ENCODE results near the gene PPP6R3. TPM values are rescaled to one million over a fixed set of nuclear protein-coding genes. Genes with fewer than 3 reads are reported as not detected.

The PPP6R3 gene
- polyA plus RNA-seq, 1 donor (not counting 4 experiments of a cell fraction or from before 2014, with no cell fraction given) = 50.2 TPM

DNA sequence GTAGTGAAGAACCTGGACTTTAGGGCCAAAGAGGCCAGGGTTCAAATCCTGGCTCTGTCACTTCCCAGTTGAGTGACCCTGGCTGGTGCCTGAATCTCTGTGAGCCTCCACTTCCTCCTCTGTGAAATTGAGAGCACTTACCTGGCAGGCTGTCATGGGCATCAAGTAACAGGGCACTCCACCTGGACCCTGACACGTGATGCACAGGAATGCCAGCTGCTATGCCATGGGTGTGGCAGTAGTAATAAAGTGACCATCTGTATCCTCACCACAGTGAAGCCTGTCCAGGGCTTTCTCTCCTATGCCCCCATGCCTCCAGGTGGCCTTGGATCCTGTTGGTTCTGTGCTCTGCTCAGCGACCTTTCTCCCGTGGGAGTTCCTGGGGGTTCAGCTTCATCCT is 29.8 kb upstream of the PPP6R3 start:
- H3K4me3 ChIP-seq (ENCODE audit: control insufficient read depth in 2 of 3, extremely low read depth in 1 of 3, insufficient read depth in 2 of 3, low read depth in 1 of 3, low read length in 3 of 3) = no peak overlapping the region
- TF ChIP-seq EZH2 (IDR thresholded peaks at IDR 0.05; ENCODE audit: low read length) = no peak
- TF ChIP-seq, protein P1, sequence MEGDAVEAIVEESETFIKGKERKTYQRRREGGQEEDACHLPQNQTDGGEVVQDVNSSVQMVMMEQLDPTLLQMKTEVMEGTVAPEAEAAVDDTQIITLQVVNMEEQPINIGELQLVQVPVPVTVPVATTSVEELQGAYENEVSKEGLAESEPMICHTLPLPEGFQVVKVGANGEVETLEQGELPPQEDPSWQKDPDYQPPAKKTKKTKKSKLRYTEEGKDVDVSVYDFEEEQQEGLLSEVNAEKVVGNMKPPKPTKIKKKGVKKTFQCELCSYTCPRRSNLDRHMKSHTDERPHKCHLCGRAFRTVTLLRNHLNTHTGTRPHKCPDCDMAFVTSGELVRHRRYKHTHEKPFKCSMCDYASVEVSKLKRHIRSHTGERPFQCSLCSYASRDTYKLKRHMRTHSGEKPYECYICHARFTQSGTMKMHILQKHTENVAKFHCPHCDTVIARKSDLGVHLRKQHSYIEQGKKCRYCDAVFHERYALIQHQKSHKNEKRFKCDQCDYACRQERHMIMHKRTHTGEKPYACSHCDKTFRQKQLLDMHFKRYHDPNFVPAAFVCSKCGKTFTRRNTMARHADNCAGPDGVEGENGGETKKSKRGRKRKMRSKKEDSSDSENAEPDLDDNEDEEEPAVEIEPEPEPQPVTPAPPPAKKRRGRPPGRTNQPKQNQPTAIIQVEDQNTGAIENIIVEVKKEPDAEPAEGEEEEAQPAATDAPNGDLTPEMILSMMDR (optimal IDR thresholded peaks at IDR 0.05 in 1 of 3, IDR thresholded peaks at IDR 0.05 in 1 of 3, conservative IDR thresholded peaks at IDR 0.05 in 1 of 3; ENCODE audit: extremely low read depth in 1 of 3, insufficient read depth in 2 of 3, low read length in 3 of 3) = no peak
- H3K4me1 ChIP-seq (ENCODE audit: control insufficient read depth, extremely low read depth, insufficient read depth, low read length) = no peaks in the 10 kb centered on the region
- no peak for DNase-seq (ENCODE audit: low read depth, low spot score)
- no peak overlapping the region for H3K27ac ChIP-seq (ENCODE audit: control insufficient read depth, insufficient read depth, low read length)
- peaks cover 8% of the 10 kb centered on the region for H3K9me3 ChIP-seq (ENCODE audit: control insufficient read depth, low read depth, low read length)
- no peak overlapping the region for H3K4me2 ChIP-seq (ENCODE audit: control insufficient read depth, extremely low read depth, insufficient read depth, low read depth, low read length)
- H3K79me2 ChIP-seq (ENCODE audit: control insufficient read depth, insufficient read depth, low read length) = no peaks in the 10 kb centered on the region
- no peak overlapping the region for H2AFZ ChIP-seq (ENCODE audit: control insufficient read depth, low read length)
- no peak overlapping the region for H3K9ac ChIP-seq (ENCODE audit: control insufficient read depth, extremely low read depth, insufficient read depth, low read length)
- peaks cover 20 to 27% of the 10 kb centered on the region in 2 experiments for H3K36me3 ChIP-seq (ENCODE audit: control insufficient read depth in 2 of 2, extremely low read depth in 1 of 2, insufficient read depth in 2 of 2, low read length in 2 of 2)
- no peaks in the 10 kb centered on the region for H3K9me1 ChIP-seq (ENCODE audit: control insufficient read depth, extremely low read depth, insufficient read depth, low read length)
- no peak for FAIRE-seq
- no peaks in the 10 kb centered on the region for H3K27me3 ChIP-seq (ENCODE audit: control insufficient read depth, extremely low read depth, insufficient read depth, low read length)
- no peaks in the 10 kb centered on the region for H4K20me1 ChIP-seq (ENCODE audit: control insufficient read depth, extremely low read depth, insufficient read depth, low read length)
- dilution Hi-C loops (cut with MboI; ENCODE audit: extremely low pct_ligation_motif_present, low sequenced_read_pairs) = no loop called here

DNA sequence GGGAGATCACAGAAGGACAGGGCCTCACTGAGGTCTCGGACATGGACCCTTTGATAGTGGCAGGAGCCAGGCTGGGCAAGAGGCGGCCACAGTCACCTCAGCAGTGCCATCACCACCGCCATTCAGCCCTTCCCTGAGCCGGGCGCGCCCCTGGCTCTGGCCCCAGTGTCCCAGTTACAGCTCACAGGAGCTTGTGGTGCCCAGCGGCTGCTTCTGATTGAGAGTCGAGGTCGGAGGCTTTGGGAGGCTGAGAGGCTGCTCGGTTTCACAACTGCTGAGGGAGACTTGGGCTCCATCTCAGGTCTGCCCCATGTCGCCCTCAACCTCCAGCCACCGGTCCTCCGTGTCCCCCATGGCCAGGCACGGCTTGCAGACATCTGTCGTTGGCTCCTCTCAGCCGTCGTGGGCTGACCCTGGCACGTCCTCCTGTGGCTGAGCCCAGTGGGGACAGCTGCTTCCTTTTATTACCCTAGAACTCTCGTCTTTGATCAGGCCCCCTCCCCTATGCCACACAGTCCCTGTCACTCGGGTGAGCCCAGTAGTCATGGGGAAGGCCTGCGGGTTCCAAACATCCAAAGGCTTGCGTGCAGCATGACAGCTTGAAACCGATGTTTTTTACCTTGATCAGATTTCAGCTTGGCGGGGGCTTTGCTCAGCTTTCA is 28.4 kb upstream of the PPP6R3 start:
- no peak overlapping the region for H3K4me2 ChIP-seq (ENCODE audit: control insufficient read depth, extremely low read depth, insufficient read depth, low read depth, low read length)
- DNase-seq (ENCODE audit: low read depth, low spot score) (no peak), FAIRE-seq (no peak)
- no peak for TF ChIP-seq EZH2 (IDR thresholded peaks at IDR 0.05; ENCODE audit: low read length)
- TF ChIP-seq, protein P1 (optimal IDR thresholded peaks at IDR 0.05 in 1 of 3, IDR thresholded peaks at IDR 0.05 in 1 of 3, conservative IDR thresholded peaks at IDR 0.05 in 1 of 3; ENCODE audit: extremely low read depth in 1 of 3, insufficient read depth in 2 of 3, low read length in 3 of 3) = no peak
- no peaks in the 10 kb centered on the region for H4K20me1 ChIP-seq (ENCODE audit: control insufficient read depth, extremely low read depth, insufficient read depth, low read length)
- dilution Hi-C loops (cut with MboI; ENCODE audit: extremely low pct_ligation_motif_present, low sequenced_read_pairs) = no loop called here
- H3K4me3 ChIP-seq (ENCODE audit: control insufficient read depth in 2 of 3, extremely low read depth in 1 of 3, insufficient read depth in 2 of 3, low read depth in 1 of 3, low read length in 3 of 3) = no peak overlapping the region
- peaks cover 14 to 24% of the 10 kb centered on the region in 2 experiments for H3K36me3 ChIP-seq (ENCODE audit: control insufficient read depth in 2 of 2, extremely low read depth in 1 of 2, insufficient read depth in 2 of 2, low read length in 2 of 2)
- H3K9me3 ChIP-seq (ENCODE audit: control insufficient read depth, low read depth, low read length) = peaks cover 8% of the 10 kb centered on the region
- H3K79me2 ChIP-seq (ENCODE audit: control insufficient read depth, insufficient read depth, low read length) = no peaks in the 10 kb centered on the region
- H3K27me3 ChIP-seq (ENCODE audit: control insufficient read depth, extremely low read depth, insufficient read depth, low read length) = no peaks in the 10 kb centered on the region
- no peak overlapping the region for H3K9ac ChIP-seq (ENCODE audit: control insufficient read depth, extremely low read depth, insufficient read depth, low read length)
- no peaks in the 10 kb centered on the region for H3K9me1 ChIP-seq (ENCODE audit: control insufficient read depth, extremely low read depth, insufficient read depth, low read length)
- peaks cover 4% of the 10 kb centered on the region for H3K4me1 ChIP-seq (ENCODE audit: control insufficient read depth, extremely low read depth, insufficient read depth, low read length)
- no peak overlapping the region for H3K27ac ChIP-seq (ENCODE audit: control insufficient read depth, insufficient read depth, low read length)
- no peak overlapping the region for H2AFZ ChIP-seq (ENCODE audit: control insufficient read depth, low read length)
